Fibroblast of mammary gland (primary cell): ENCODE results near the gene ORC3.
"Not testable (repeated sequence)": the region's sequence is repeated elsewhere in the genome, so short reads cannot be mapped to it uniquely, and the experiment has no call there.

Source experiments
- DNase-seq: peaks from one replicate; pipeline ENCODE4 v3.0.0-alpha.2; 2010; ENCODE audit warnings: low read depth
- H3K4me3 ChIP-seq: 2 replicates; pipeline ENCODE4 v1.5.1; 2011; ENCODE audit warnings: low read depth, mild to moderate bottlenecking, low read length, moderate library complexity; ENCODE audit not compliant: control insufficient read depth
- TF ChIP-seq, protein P1 (sequence below): conservative IDR thresholded peaks from 2 replicates; pipeline ENCODE4 v1.5.1; 2011; ENCODE audit warnings: low read depth, low read length, inconsistent platforms; ENCODE audit not compliant: control insufficient read depth, insufficient read depth

Gene ORC3

DNA sequence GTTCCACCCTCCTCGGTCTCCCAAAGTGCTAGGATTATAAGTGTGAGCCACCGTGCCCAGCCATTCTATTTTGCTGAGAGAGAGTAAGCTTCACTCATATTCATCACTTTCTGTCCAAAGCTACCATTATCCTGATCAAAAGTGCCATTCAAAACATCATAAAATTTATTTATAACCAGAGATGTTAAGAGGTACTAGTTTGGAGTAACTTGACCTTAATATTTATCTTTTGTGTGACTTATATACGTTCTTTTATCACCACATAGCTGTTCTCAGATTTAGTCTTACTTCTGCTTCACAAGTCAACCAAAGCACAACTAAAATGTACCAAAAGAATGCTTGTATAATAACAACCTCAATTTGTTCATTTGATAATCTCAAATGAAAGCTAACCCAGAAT lies 94.0 kb downstream of the ORC3 start:
- no peak overlapping the region for H3K4me3 ChIP-seq
- TF ChIP-seq, protein P1, sequence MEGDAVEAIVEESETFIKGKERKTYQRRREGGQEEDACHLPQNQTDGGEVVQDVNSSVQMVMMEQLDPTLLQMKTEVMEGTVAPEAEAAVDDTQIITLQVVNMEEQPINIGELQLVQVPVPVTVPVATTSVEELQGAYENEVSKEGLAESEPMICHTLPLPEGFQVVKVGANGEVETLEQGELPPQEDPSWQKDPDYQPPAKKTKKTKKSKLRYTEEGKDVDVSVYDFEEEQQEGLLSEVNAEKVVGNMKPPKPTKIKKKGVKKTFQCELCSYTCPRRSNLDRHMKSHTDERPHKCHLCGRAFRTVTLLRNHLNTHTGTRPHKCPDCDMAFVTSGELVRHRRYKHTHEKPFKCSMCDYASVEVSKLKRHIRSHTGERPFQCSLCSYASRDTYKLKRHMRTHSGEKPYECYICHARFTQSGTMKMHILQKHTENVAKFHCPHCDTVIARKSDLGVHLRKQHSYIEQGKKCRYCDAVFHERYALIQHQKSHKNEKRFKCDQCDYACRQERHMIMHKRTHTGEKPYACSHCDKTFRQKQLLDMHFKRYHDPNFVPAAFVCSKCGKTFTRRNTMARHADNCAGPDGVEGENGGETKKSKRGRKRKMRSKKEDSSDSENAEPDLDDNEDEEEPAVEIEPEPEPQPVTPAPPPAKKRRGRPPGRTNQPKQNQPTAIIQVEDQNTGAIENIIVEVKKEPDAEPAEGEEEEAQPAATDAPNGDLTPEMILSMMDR: no peak
- no peak for DNase-seq

DNA sequence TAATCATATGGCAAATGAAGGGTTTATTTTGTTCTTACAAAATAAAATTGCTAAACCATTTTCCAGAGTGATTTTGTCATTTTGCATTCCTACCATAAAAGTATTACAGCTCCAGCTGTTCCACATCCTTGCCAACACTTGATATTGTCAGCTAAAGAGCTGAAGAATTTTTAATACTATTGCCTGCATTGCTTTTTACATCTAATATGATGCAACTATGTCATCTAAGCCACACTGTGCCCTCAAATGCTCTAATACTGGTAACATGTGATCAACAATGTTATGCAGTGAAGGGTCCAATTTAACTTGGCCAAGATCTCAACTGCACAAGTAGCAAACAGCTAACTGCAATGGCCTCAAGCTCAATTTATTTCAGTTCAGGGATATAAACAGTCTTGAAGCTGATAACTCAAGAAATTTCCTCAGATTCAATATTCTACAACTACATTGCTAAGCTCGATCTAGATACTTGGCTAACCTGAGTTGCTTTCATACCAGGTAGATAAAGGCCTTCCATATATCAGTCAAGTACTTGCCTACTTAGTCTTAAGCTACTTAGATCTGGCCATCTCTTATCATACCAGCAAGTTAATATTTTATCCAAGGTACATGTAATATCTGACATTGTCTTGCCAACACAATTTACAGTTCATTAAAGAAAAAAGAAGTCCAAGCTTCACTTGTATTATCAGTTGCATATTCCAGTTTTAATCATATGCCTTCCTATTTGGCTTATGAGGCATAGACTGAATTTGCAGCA lies 95.1 kb downstream of the ORC3 start:
- TF ChIP-seq, protein P1: no peak
- H3K4me3 ChIP-seq: no peak overlapping the region
- DNase-seq: no peak

- not testable (repeated sequence) for H3K4me3 ChIP-seq, DNase-seq
Measured at GRCh38 chr6:87686636-87687205, 96.8 kb downstream of the ORC3 start.

DNA sequence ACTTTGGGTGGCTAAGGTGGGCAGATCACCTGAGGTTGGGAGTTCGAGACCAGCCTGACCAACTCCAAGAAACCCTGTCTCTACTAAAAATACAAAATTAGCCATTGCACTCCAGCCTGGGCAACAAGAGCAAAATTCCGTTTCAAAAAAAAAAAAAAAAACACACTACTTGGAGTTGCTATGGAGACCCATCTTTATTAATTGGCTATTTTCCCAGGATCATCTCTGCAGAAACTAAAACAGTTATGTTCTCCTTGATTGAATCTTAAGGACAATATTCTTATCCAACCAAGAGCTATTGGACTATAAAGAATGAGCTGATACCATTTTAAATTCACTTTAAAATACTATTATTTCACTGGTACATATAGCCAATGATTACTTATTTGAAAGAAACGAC lies 97.4 kb downstream of the ORC3 start:
- H3K4me3 ChIP-seq: no peak overlapping the region
- TF ChIP-seq, protein P1: no peak
- no peak for DNase-seq

- not testable (repeated sequence) for DNase-seq, H3K4me3 ChIP-seq
Measured at GRCh38 chr6:87687893-87688292, 98.0 kb downstream of the ORC3 start.

DNA sequence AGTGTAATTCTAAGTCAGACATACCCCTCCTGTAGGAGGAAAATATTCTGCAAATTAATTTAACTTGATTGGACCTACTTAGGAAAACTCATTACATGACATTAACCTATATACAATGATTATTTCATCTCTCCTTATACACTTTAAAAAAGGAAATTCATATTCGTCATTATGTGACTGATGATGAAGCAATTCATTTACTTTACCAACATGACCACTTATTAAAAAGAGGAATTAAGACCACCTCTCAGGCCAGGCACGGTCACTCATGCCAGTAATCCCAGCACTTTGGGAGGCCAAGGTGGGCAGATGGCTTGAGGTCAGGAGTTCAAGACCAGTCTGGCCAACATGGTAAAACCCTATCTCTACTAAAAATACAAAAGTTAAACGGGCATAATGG lies 100.5 kb downstream of the ORC3 start:
- TF ChIP-seq, protein P1: no peak
- no peak for DNase-seq
- H3K4me3 ChIP-seq: no peak overlapping the region

DNA sequence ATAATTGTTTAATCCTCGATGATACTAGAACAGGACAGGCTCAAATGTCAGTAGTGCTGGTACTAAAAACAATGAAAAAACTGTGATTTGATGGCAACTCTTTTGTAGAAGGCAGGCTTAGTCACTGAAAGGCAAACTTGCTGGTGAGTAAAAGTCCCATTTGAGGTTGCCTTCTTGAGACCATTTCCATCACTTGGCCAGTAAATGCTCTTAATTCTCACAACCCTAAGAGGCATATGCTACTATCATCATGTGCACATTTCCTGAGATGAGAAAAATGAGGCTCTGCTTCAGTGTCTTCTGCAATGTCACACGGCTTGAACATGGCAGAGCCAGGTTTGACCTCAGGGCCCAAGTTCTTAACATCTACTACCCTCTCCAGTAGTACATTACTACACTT lies 102.2 kb downstream of the ORC3 start:
- no peak overlapping the region for H3K4me3 ChIP-seq
- no peak for DNase-seq
- TF ChIP-seq, protein P1: no peak

DNA sequence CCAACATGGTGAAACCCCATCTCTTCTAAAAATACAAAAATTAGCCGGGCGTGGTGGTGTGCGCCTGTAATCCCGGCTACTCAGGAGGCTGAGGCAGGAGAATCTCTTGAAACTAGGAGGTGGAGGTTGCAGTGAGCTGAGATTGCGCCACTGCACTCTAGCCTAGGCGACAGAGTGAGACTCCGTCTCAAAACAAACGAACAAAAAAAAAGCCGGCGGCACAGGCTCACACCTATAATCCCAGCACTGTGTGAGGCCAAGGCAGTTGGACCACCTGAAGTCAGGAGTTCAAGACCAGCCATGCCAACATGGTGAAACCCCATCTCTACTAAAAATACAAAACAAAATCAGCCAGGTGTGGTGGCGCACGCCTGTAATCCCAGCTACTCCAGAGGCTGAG lies 106.9 kb downstream of the ORC3 start:
- DNase-seq, H3K4me3 ChIP-seq: not testable (repeated sequence)
